ENCODE data around the gene NUP50. TPM values are rescaled to one million over a fixed set of nuclear protein-coding genes. Genes with fewer than 3 reads are reported as not detected.

The NUP50 gene
- total RNA-seq, 1 donor, result 41.9 TPM

GRCh38 chr22:45171830-45172229 lies 8.1 kb downstream of the NUP50 start:
- no peak for TF ChIP-seq CTCF (IDR thresholded peaks at IDR 0.05; ENCODE audit: insufficient read depth, low read depth, low read length)
- H3K4me3 ChIP-seq (ENCODE audit: low read depth, low read length), result no peak overlapping the region
- DNase-seq (ENCODE audit: low read depth), result no peak

GRCh38 chr22:45172881-45173585 lies 9.3 kb downstream of the NUP50 start:
- H3K4me3 ChIP-seq (ENCODE audit: low read depth, low read length), result no peak overlapping the region
- no peak for TF ChIP-seq CTCF (IDR thresholded peaks at IDR 0.05; ENCODE audit: insufficient read depth, low read depth, low read length)
- no peak for DNase-seq (ENCODE audit: low read depth)

GRCh38 chr22:45179276-45180049 lies 15.7 kb downstream of the NUP50 start:
- H3K4me3 ChIP-seq (ENCODE audit: low read depth, low read length), result no peak overlapping the region
- DNase-seq (ENCODE audit: low read depth), result no peak
- TF ChIP-seq CTCF (IDR thresholded peaks at IDR 0.05; ENCODE audit: insufficient read depth, low read depth, low read length), result no peak

- no peak for DNase-seq (ENCODE audit: low read depth)
- no peak for TF ChIP-seq CTCF (IDR thresholded peaks at IDR 0.05; ENCODE audit: insufficient read depth, low read depth, low read length)
- H3K4me3 ChIP-seq (ENCODE audit: low read depth, low read length), result no peak overlapping the region
Measured at GRCh38 chr22:45180146-45180679, 16.5 kb downstream of the NUP50 start.

GRCh38 chr22:45181240-45181639 lies 17.5 kb downstream of the NUP50 start:
- no peak for TF ChIP-seq CTCF (IDR thresholded peaks at IDR 0.05; ENCODE audit: insufficient read depth, low read depth, low read length)
- no peak for DNase-seq (ENCODE audit: low read depth)
- H3K4me3 ChIP-seq (ENCODE audit: low read depth, low read length), result no peak overlapping the region

- no peak overlapping the region for H3K4me3 ChIP-seq (ENCODE audit: low read depth, low read length)
- no peak for TF ChIP-seq CTCF (IDR thresholded peaks at IDR 0.05; ENCODE audit: insufficient read depth, low read depth, low read length)
- no peak for DNase-seq (ENCODE audit: low read depth)
Measured at GRCh38 chr22:45181766-45182165, 18.0 kb downstream of the NUP50 start.

All from fibroblast of villous mesenchyme (primary cell).